ENCODE measurements around the gene SMAD9. TPM values are rescaled to one million over a fixed set of nuclear protein-coding genes. Genes with fewer than 3 reads are reported as not detected.

The SMAD9 gene
- total and polyA plus RNA-seq, 2 experiments from 2014 or later: 10.6 to 10.8 TPM

GRCh38 chr13:36795463-36795862, 124.6 kb downstream of the SMAD9 start:
- TF ChIP-seq EZH2phosphoT487 (IDR thresholded peaks at IDR 0.05; ENCODE audit: insufficient read depth, low read depth): no peak
- no peak for TF ChIP-seq EZH2 (IDR thresholded peaks at IDR 0.05; ENCODE audit: insufficient read depth, poor library complexity, severe bottlenecking)
- in situ Hi-C loops (cut with MboI): no loop called here

More at GRCh38 chr13:36795463-36795862, 124.6 kb downstream of the SMAD9 start:
- Histone ChIP-seq H3K9ac (no peak overlapping the region), H3K27me3 (replicated peaks; ENCODE audit: insufficient read depth) (no peaks in the 10 kb centered on the region), H3F3A (ENCODE audit: insufficient read depth) (no peaks in the 10 kb centered on the region), H3K4me1 (ENCODE audit: insufficient read depth) (no peaks in the 10 kb centered on the region), H3K9me3 (ENCODE audit: low read depth) (no peaks in the 10 kb centered on the region), H3K79me2 (ENCODE audit: insufficient read depth) (no peaks in the 10 kb centered on the region), H2AFZ (no peak overlapping the region), H3K9me2 (ENCODE audit: insufficient read depth) (no peaks in the 10 kb centered on the region), H3K27ac (no peak overlapping the region), H3K4me3 (no peak overlapping the region), H3K36me3 (ENCODE audit: low read depth) (no peaks in the 10 kb centered on the region), H3K4me2 (ENCODE audit: unreplicated experiment) (no peak overlapping the region), H4K20me1 (ENCODE audit: insufficient read depth) (no peaks in the 10 kb centered on the region)
- WGBS, 2 experiments (ENCODE audit: low coverage in 1 of 2, low lambda C conversion rate in 2 of 2, missing lambda C conversion rate in 2 of 2): 56 to 59% methylated on average over 6 of the region's 6 CpGs
- no peak for DNase-seq

Other genes starting within 250 kb of the SMAD9 start
- gene SERTM1, start 246.2 kb downstream of the SMAD9 start, total RNA-seq (2014; rRNA removed; shearing (Covaris generic)): not detected in 2 replicates
- gene SERTM1, start 246.2 kb downstream of the SMAD9 start, polyA plus RNA-seq (2016; fragmentation: Nextera tagmentation; extraction: Ambion mirVana): not detected in 2 replicates
- 0.89 and 1.8 TPM in 2 replicates for gene RFXAP, start 101.0 kb downstream of the SMAD9 start, total RNA-seq (2014; rRNA removed; shearing (Covaris generic))
- gene RFXAP, start 101.0 kb downstream of the SMAD9 start, polyA plus RNA-seq (2016; fragmentation: Nextera tagmentation; extraction: Ambion mirVana): 2.2 and 2.4 TPM in 2 replicates
- 29.6 and 30.2 TPM in 2 replicates for gene ALG5, start 79.1 kb upstream of the SMAD9 start, total RNA-seq (2014; rRNA removed; shearing (Covaris generic))
- gene ALG5, start 79.1 kb upstream of the SMAD9 start, polyA plus RNA-seq (2016; fragmentation: Nextera tagmentation; extraction: Ambion mirVana): 76.2 and 77.7 TPM in 2 replicates
- 21.4 and 36.3 TPM in 2 replicates for gene EXOSC8, start 80.5 kb upstream of the SMAD9 start, total RNA-seq (2014; rRNA removed; shearing (Covaris generic))
- gene EXOSC8, start 80.5 kb upstream of the SMAD9 start, polyA plus RNA-seq (2016; fragmentation: Nextera tagmentation; extraction: Ambion mirVana): 85.1 and 87.9 TPM in 2 replicates
- gene SUPT20H, start 139.4 kb upstream of the SMAD9 start, total RNA-seq (2014; rRNA removed; shearing (Covaris generic)): 28.6 and 29.7 TPM in 2 replicates
- 38.8 and 45.1 TPM in 2 replicates for gene SUPT20H, start 139.4 kb upstream of the SMAD9 start, polyA plus RNA-seq (2016; fragmentation: Nextera tagmentation; extraction: Ambion mirVana)
- gene CSNK1A1L, start 185.4 kb upstream of the SMAD9 start, total RNA-seq (2014; rRNA removed; shearing (Covaris generic)): not detected in 2 replicates
- gene CSNK1A1L, start 185.4 kb upstream of the SMAD9 start, polyA plus RNA-seq (2016; fragmentation: Nextera tagmentation; extraction: Ambion mirVana): not detected in 2 replicates

Measured in GM23248 (cell line).